Panc1 (cell line): ENCODE results near the gene TRIM75.

Experiments used
- POLR2AphosphoS5 ChIP-seq: IDR thresholded peaks from 2 replicates; pipeline ENCODE4 v1.6.1; 2012; ENCODE audit warnings: mild to moderate bottlenecking, low read depth, low read length, moderate library complexity
- SIN3A ChIP-seq: IDR thresholded peaks from 2 replicates; pipeline ENCODE4 v1.6.1; 2012; ENCODE audit warnings: low read depth, mild to moderate bottlenecking, low read length, moderate library complexity, borderline replicate concordance; ENCODE audit not compliant: insufficient read depth
- TCF7L2 ChIP-seq: IDR thresholded peaks from 2 replicates; pipeline ENCODE4 v1.6.1; 2011; ENCODE audit warnings: mild to moderate bottlenecking, low read depth, low read length, inconsistent platforms
- TF ChIP-seq, protein P1 (sequence below): fragments of 450-650 bp; IDR thresholded peaks from 2 replicates; pipeline ENCODE4 v1.5.1; 2017; ENCODE audit warnings: mild to moderate bottlenecking
- TF ChIP-seq, protein P2 (sequence below), 2 experiments: IDR thresholded peaks; 2 replicates each; pipeline ENCODE4 v1.6.1; 2011 to 2012; ENCODE audit warnings: low read depth in 2 of 2, control low read depth in 1 of 2, low read length in 1 of 2, mild to moderate bottlenecking in 1 of 2, moderate library complexity in 1 of 2; ENCODE audit not compliant: insufficient read depth in 1 of 2

DNA sequence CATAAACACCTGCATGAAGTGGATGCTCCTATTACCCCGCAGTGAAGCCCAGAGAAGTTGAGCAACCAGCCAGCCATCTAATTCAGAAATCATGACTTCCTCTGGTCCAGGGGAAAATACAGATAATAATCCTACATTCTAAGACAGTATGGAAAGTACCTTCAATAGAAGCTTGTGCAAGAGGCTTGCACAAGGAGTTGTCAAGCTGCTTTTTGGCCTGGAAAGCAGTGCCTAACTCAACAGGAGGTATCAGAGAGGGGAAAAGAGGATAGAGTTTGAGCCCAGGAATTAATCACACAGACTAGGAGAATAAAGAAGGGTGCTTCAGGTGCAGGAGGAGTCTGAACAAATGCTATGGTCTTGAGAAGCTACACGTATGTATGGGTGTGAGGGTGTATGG is 32.3 kb downstream of the TRIM75 start:
- TF ChIP-seq POLR2AphosphoS5 (no peak), TCF7L2 (no peak), SIN3A (no peak)
- TF ChIP-seq, protein P1, sequence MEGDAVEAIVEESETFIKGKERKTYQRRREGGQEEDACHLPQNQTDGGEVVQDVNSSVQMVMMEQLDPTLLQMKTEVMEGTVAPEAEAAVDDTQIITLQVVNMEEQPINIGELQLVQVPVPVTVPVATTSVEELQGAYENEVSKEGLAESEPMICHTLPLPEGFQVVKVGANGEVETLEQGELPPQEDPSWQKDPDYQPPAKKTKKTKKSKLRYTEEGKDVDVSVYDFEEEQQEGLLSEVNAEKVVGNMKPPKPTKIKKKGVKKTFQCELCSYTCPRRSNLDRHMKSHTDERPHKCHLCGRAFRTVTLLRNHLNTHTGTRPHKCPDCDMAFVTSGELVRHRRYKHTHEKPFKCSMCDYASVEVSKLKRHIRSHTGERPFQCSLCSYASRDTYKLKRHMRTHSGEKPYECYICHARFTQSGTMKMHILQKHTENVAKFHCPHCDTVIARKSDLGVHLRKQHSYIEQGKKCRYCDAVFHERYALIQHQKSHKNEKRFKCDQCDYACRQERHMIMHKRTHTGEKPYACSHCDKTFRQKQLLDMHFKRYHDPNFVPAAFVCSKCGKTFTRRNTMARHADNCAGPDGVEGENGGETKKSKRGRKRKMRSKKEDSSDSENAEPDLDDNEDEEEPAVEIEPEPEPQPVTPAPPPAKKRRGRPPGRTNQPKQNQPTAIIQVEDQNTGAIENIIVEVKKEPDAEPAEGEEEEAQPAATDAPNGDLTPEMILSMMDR: no peak
- TF ChIP-seq, protein P2, sequence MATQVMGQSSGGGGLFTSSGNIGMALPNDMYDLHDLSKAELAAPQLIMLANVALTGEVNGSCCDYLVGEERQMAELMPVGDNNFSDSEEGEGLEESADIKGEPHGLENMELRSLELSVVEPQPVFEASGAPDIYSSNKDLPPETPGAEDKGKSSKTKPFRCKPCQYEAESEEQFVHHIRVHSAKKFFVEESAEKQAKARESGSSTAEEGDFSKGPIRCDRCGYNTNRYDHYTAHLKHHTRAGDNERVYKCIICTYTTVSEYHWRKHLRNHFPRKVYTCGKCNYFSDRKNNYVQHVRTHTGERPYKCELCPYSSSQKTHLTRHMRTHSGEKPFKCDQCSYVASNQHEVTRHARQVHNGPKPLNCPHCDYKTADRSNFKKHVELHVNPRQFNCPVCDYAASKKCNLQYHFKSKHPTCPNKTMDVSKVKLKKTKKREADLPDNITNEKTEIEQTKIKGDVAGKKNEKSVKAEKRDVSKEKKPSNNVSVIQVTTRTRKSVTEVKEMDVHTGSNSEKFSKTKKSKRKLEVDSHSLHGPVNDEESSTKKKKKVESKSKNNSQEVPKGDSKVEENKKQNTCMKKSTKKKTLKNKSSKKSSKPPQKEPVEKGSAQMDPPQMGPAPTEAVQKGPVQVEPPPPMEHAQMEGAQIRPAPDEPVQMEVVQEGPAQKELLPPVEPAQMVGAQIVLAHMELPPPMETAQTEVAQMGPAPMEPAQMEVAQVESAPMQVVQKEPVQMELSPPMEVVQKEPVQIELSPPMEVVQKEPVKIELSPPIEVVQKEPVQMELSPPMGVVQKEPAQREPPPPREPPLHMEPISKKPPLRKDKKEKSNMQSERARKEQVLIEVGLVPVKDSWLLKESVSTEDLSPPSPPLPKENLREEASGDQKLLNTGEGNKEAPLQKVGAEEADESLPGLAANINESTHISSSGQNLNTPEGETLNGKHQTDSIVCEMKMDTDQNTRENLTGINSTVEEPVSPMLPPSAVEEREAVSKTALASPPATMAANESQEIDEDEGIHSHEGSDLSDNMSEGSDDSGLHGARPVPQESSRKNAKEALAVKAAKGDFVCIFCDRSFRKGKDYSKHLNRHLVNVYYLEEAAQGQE (IDR thresholded peaks at IDR 0.05; ENCODE audit: insufficient read depth in 1 of 2, low read depth in 2 of 2, low read length in 1 of 2): no peak
